MM.1S (cell line): ENCODE results near the gene GABRR1.

Experiments
- CTCF ChIP-seq: fragments of 300-600 bp; sonication (generic); IDR thresholded peaks from 2 replicates; pipeline ENCODE4 v1.5.1; 2016; ENCODE audit warnings: antibody characterized with exemption, low read length, mixed read lengths
- EZH2 ChIP-seq: fragments of 300-600 bp; sonication (generic); optimal IDR thresholded peaks from 2 replicates; pipeline ENCODE3; 2017; ENCODE audit warnings: low read depth, mild to moderate bottlenecking, antibody characterized with exemption, low read length, mixed read lengths
- EZH2phosphoT487 ChIP-seq: fragments of 300-600 bp; sonication (generic); IDR thresholded peaks from 2 replicates; pipeline ENCODE4 v1.6.1; 2018; ENCODE audit warnings: antibody characterized with exemption, low read length

- TF ChIP-seq CTCF (no peak), EZH2phosphoT487 (no peak), EZH2 (no peak)
These were observed 20.0 kb downstream of the GABRR1 start for GRCh38 chr6:89197141-89197540.
